ENCODE results near the gene RASGRP4.

DNA sequence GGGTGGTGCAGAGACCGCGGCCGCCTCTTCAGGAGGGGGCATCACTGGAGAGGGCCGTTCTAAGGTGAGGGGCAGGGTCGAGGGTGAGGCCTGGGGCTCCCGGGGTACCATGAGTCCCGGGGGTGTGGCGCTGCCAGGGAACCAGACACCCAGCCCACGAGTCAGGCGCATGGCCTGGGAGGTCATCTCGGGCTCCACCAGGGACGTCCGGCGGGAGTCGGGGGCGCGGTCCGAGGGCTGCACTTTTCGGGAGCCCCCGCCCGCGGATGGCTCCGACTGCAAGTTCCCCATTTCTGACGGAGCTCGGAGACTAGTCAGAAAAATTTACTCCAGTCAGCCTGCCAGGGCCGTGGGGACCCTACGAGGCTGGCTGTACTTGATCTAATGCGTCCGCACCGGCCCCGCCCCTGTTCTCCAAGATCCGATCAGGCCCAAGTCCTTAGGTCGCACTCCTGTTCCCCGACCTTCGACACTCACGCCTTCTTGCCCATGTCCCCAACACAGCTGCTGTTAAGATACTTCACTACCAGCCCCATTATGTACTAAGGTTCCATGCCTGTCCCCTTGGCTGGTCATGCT lies 39.0 kb downstream of the RASGRP4 start:
- TF ChIP-seq, protein P1, sequence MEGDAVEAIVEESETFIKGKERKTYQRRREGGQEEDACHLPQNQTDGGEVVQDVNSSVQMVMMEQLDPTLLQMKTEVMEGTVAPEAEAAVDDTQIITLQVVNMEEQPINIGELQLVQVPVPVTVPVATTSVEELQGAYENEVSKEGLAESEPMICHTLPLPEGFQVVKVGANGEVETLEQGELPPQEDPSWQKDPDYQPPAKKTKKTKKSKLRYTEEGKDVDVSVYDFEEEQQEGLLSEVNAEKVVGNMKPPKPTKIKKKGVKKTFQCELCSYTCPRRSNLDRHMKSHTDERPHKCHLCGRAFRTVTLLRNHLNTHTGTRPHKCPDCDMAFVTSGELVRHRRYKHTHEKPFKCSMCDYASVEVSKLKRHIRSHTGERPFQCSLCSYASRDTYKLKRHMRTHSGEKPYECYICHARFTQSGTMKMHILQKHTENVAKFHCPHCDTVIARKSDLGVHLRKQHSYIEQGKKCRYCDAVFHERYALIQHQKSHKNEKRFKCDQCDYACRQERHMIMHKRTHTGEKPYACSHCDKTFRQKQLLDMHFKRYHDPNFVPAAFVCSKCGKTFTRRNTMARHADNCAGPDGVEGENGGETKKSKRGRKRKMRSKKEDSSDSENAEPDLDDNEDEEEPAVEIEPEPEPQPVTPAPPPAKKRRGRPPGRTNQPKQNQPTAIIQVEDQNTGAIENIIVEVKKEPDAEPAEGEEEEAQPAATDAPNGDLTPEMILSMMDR (conservative IDR thresholded peaks at IDR 0.05; ENCODE audit: low read length): no peak
- TF ChIP-seq EZH2phosphoT487 (IDR thresholded peaks at IDR 0.05; ENCODE audit: borderline replicate concordance): no peak
